ENCODE results near the gene TADA2A. TPM values are rescaled to one million over a fixed set of nuclear protein-coding genes. Genes with fewer than 3 reads are reported as not detected.
"Not testable (repeated sequence)": the region's sequence is repeated elsewhere in the genome, so short reads cannot be mapped to it uniquely, and the experiment has no call there.

TADA2A gene
- total RNA-seq, 1 donor from 2014 or later, result 33.7 TPM

GRCh38 chr17:37400505-37400904 lies 6.2 kb upstream of the TADA2A start:
- no peak for DNase-seq (ENCODE audit: low spot score)

DNA sequence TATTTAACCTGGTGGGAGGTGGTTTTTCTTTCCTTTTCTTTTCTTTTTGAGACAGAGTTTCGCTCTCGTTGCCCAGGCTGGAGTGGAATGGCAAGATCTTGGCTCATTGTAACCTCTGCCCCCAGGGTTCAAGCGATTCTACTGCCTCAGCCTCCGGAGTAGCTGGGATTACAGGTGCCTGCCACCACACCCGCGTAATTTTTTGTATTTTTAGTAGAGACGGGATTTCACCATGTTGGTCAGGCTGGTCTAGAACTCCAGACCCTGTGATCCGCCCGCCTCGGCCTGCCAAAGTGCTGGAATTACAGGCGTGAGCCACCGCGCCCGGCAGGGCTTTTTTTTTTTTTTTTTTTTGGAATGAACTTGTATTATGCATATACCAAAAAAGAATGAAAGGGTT lies 1.2 kb upstream of the TADA2A start:
- DNase-seq (ENCODE audit: low spot score), result not testable (repeated sequence)

GRCh38 chr17:37405955-37406634 lies 591 bp upstream of the TADA2A start:
- DNase-seq (ENCODE audit: low spot score), result no peak

GRCh38 chr17:37408145-37408479 lies 1.4 kb downstream of the TADA2A start:
- DNase-seq (ENCODE audit: low spot score), result not testable (repeated sequence)

GRCh38 chr17:37410357-37410756 lies 3.7 kb downstream of the TADA2A start:
- DNase-seq (ENCODE audit: low spot score), result no peak

- no peak for DNase-seq (ENCODE audit: low spot score)
Observed at GRCh38 chr17:37413875-37414519, 7.3 kb downstream of the TADA2A start.

DNA sequence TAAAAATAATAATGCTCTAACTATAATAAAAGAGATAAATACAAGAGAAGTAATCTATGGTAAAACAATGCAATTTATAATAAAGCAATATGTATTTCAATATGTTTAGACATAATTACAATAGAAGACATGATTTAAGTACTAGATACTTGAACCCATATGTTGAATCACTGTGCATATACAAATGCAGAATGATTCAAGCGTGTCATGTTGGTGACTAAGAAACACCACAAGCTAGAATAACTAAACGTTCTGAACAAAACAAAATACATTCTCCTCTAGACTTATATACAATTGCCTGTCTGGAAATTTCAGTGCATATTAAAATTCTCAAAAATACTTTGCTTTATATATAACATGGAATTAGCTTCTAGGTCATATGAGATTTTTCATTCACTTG lies 11.2 kb downstream of the TADA2A start:
- DNase-seq (ENCODE audit: low spot score), result no peak

DNA sequence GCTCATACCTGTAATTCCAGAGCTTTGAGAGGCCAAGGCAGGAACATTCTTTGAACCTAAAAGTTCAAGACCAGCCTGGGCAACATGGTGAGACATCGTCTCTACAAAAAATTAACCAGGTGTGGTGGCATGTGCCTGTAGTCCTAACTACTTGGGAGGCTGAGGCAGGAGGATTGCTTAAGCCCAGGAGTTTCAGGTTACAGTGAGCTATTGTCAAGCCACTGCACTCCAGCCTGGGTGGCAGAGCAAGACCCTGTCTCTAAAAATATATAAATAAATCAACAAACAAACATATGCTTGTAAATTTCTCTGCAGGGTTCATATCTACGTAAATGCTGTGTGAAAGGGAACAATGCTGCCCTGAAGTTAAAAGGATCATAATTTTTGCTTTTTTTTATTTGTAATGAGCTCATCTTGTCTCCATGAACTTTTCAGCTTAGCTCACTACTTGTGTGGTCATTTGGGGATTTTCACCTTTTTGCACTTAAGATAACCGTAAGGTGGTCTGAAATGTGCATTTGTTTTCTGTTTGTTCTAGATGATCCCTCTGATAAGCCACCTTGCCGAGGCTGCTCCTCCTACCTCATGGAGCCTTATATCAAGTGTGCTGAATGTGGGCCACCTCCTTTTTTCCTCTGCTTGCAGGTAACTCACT lies 16.4 kb downstream of the TADA2A start:
- DNase-seq (ENCODE audit: low spot score), result no peak

- no peak for DNase-seq (ENCODE audit: low spot score)
Observed at GRCh38 chr17:37425268-37425667, 18.6 kb downstream of the TADA2A start.

- no peak for DNase-seq (ENCODE audit: low spot score)
Observed at GRCh38 chr17:37429039-37429438, 22.4 kb downstream of the TADA2A start.

DNA sequence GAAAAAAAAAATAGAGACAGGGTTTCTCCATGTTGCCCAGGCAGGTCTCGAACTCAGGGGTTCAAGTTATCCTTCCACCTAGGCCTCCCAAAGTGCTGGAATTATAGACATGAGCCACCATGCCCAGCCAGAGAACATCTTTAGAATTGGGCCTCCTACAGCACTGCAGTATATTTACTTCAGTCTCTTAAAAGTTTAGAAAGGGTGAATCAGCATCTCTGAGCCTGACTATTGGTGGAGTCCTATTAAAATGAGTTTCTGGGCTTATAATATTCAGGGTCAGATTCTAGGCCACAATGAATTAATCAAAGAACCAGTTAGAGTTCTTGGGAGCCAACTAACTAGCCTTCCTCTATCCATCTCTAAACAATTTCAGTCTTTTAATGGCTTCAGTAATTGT lies 22.8 kb downstream of the TADA2A start:
- DNase-seq (ENCODE audit: low spot score), result no peak

DNA sequence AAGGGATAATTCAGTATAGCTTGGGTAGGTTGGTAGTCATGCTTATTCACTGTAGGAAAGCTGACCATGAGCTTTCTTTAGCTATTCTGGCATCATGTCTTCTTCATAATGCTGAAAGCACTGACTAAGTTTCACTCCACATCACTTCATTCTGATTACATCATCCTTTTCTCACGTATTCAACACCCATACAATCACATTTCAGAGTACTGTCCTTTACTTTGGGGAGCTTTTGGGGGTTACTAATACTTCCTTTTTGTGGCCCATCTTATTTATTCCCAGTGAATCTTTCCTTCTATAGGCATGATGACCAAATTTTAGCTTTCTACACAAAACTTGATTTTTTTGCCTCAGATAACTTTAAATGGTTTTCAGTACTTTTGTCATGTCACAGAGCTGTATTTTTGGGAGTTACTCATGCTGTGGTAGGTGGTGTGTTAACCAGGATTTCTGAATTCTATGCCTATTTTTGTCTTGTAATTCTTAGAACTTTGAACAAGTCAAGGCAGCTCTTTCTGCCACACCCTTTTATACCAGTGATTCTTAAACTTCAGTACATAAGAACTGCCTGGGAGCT lies 23.5 kb downstream of the TADA2A start:
- DNase-seq (ENCODE audit: low spot score), result no peak

GRCh38 chr17:37432671-37433070 lies 26.0 kb downstream of the TADA2A start:
- no peak for DNase-seq (ENCODE audit: low spot score)

DNA sequence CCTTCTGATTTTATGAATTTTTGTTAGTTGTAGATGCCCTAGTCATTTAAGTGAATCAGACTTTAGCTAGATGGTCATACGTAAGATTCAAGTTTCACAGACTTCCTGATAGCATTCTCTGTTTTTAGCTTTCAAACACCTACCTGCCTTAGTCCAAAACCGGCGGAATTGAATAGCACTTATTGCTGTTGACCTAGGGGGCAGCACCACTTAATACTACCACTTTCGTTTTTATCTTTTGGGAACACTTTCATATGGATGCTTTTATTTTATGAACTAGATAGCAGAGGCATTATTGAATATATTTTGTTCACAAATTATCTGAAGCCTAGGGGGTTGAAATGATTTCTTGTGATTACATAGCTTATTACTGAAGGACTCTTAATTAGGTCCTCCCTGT lies 31.5 kb downstream of the TADA2A start:
- no peak for DNase-seq (ENCODE audit: low spot score)

DNA sequence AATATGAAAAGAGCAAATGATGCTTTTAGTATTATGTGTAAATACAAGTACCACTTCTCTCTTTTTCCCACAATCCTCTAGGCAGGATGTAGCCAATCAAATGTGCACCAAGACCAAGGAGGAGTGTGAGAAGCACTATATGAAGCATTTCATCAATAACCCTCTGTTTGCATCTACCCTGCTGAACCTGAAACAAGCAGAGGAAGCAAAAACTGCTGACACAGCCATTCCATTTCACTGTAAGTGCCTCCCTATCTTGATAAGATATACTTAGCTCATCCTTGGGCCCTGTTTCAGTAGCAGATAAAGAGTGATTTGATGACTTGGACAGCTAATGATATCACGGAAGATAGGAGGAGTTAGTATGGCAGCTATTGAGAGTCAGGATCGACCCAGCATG lies 33.7 kb downstream of the TADA2A start:
- DNase-seq (ENCODE audit: low spot score), result no peak

- DNase-seq (ENCODE audit: low spot score), result not testable (repeated sequence)
Observed at GRCh38 chr17:37441369-37442014, 34.8 kb downstream of the TADA2A start.

DNA sequence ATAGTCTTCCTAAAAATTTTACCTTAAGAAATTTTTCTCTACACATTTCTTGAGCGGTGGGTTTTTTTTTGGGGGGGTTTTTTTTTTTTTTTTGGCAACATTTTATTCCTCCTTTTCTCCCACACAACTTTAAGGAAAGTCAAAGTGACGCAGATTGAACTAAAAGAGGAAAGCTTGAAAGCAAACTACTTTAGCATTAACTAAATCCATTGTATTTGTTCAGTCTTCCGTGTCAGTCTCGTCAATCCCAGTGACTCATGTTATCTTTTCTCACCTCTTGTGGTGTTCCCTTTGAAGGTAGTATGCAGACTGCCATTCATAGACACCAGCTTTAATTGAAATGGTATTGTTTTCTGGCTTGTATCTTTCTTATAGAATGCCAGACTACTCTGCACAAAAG lies 39.3 kb downstream of the TADA2A start:
- no peak for DNase-seq (ENCODE audit: low spot score)

- no peak for DNase-seq (ENCODE audit: low spot score)
Observed at GRCh38 chr17:37447641-37448040, 41.0 kb downstream of the TADA2A start.

DNA sequence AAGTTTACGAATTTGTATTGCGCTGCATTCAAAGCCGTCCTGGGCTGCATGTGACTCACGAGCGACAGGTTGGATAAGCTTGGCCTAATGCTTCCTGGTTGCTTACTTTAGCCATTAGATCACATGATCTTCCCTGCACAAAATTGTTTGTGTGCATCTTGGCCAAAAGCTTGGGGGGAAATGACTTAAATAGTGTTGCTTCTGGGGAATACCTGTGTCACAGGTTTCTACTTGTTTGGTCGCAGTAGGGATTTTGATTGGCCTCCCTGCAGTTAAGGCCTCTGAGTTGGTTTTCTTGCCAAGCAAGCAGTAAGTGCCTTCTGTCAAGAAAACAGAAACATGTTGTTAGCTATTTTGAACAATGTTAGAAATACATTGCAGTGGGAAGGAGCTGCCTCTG lies 43.4 kb downstream of the TADA2A start:
- peak; percentile 54 for DNase-seq (ENCODE audit: low spot score)

- not testable (repeated sequence) for DNase-seq (ENCODE audit: low spot score)
Observed at GRCh38 chr17:37457801-37458200, 51.1 kb downstream of the TADA2A start.

DNA sequence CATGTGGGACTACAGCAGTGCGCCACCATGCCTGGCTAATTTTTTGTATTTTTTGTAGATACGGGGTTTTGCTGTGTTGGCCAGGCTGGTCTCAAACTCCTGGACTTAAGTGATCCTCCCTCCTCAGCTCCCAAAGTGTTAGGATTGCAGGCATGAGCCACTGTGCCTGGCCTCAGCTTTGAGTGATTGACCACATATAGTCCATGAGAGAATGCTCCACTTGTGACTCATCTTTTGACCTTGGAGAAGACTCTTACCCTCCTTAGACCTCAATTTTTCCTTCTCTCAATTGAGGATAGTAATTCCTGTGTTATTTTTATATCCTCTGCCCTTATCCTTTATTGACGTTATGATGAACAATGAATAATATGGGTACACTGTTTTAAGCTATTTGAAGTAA lies 52.1 kb downstream of the TADA2A start:
- no peak for DNase-seq (ENCODE audit: low spot score)

GRCh38 chr17:37461668-37462067 lies 55.0 kb downstream of the TADA2A start:
- no peak for DNase-seq (ENCODE audit: low spot score)
